ENCODE results near the gene GATM.

GATM gene

GRCh38 chr15:45343258-45343860, 35.0 kb downstream of the GATM start:
- H3K4me3 ChIP-seq (replicated peaks in 1 of 2; ENCODE audit: low read depth in 2 of 2, low read length in 2 of 2), result no peak overlapping the region
- no peak for TF ChIP-seq CTCF (IDR thresholded peaks at IDR 0.05; ENCODE audit: low read depth, low read length)
- DNase-seq (ENCODE audit: low read depth in 2 of 2), result no peak

GRCh38 chr15:45341790-45342189, 36.6 kb downstream of the GATM start:
- TF ChIP-seq CTCF (IDR thresholded peaks at IDR 0.05; ENCODE audit: low read depth, low read length), result no peak
- no peak for DNase-seq (ENCODE audit: low read depth in 2 of 2)
- no peak overlapping the region for H3K4me3 ChIP-seq (replicated peaks in 1 of 2; ENCODE audit: low read depth in 2 of 2, low read length in 2 of 2)

GRCh38 chr15:45340429-45340828, 37.9 kb downstream of the GATM start:
- DNase-seq (ENCODE audit: low read depth in 2 of 2), result no peak
- no peak for TF ChIP-seq CTCF (IDR thresholded peaks at IDR 0.05; ENCODE audit: low read depth, low read length)
- no peak overlapping the region for H3K4me3 ChIP-seq (replicated peaks in 1 of 2; ENCODE audit: low read depth in 2 of 2, low read length in 2 of 2)

GRCh38 chr15:45338417-45338816, 39.9 kb downstream of the GATM start:
- TF ChIP-seq CTCF (IDR thresholded peaks at IDR 0.05; ENCODE audit: low read depth, low read length), result no peak
- no peak overlapping the region for H3K4me3 ChIP-seq (replicated peaks in 1 of 2; ENCODE audit: low read depth in 2 of 2, low read length in 2 of 2)
- no peak for DNase-seq (ENCODE audit: low read depth in 2 of 2)

- H3K4me3 ChIP-seq (replicated peaks in 1 of 2; ENCODE audit: low read depth in 2 of 2, low read length in 2 of 2), result no peak overlapping the region
- no peak for DNase-seq (ENCODE audit: low read depth in 2 of 2)
- no peak for TF ChIP-seq CTCF (IDR thresholded peaks at IDR 0.05; ENCODE audit: low read depth, low read length)
These were observed 41.1 kb downstream of the GATM start for GRCh38 chr15:45337224-45337623.

- H3K4me3 ChIP-seq (replicated peaks in 1 of 2; ENCODE audit: low read depth in 2 of 2, low read length in 2 of 2), result no peak overlapping the region
- DNase-seq (ENCODE audit: low read depth in 2 of 2), result peak; percentile 22 to 31
- TF ChIP-seq CTCF (IDR thresholded peaks at IDR 0.05; ENCODE audit: low read depth, low read length), result no peak
These were observed 44.8 kb downstream of the GATM start for GRCh38 chr15:45333550-45333949.

GRCh38 chr15:45332694-45333093, 45.6 kb downstream of the GATM start:
- no peak for TF ChIP-seq CTCF (IDR thresholded peaks at IDR 0.05; ENCODE audit: low read depth, low read length)
- DNase-seq (ENCODE audit: low read depth in 2 of 2), result no peak
- no peak overlapping the region for H3K4me3 ChIP-seq (replicated peaks in 1 of 2; ENCODE audit: low read depth in 2 of 2, low read length in 2 of 2)
